SK-N-SH treated with all-trans-retinoic acid at 6 μM for 48 hours (cell line): ENCODE measurements around the gene SLAIN1.

Source experiments
- ISL1 ChIP-seq: fragments of 250-450 bp; sonication (Bioruptor Pico); IDR thresholded peaks from 2 replicates; pipeline ENCODE4 v2.1.2; 2022; ENCODE audit warnings: mild to moderate bottlenecking, moderate library complexity
- PPARA ChIP-seq: fragments of 250-450 bp; sonication (Bioruptor Pico); IDR thresholded peaks from 2 replicates; pipeline ENCODE4 v1.5.0; 2020; ENCODE audit warnings: mild to moderate bottlenecking, borderline replicate concordance
- TCF4 ChIP-seq: fragments of 250-450 bp; sonication (Bioruptor Pico); IDR thresholded peaks from 2 replicates; pipeline ENCODE4 v1.8.0; 2021; ENCODE audit warnings: mild to moderate bottlenecking, moderate library complexity, borderline replicate concordance
- TOX ChIP-seq: fragments of 250-450 bp; sonication (Bioruptor Pico); IDR thresholded peaks from 2 replicates; pipeline ENCODE4 v1.8.0; 2021; ENCODE audit warnings: mild to moderate bottlenecking, moderate library complexity, borderline replicate concordance
- ZC3H10 ChIP-seq: fragments of 250-450 bp; sonication (Bioruptor Pico); IDR thresholded peaks from 2 replicates; pipeline ENCODE4 v1.5.1; 2021; ENCODE audit warnings: mild to moderate bottlenecking, moderate library complexity
- ZFP30 ChIP-seq: fragments of 450-650 bp; formaldehyde crosslinking; IDR thresholded peaks from 2 replicates; pipeline ENCODE4 v1.5.0; 2022; ENCODE audit warnings: mild to moderate bottlenecking, moderate library complexity
- ZNF70 ChIP-seq: fragments of 450-650 bp; formaldehyde crosslinking; IDR thresholded peaks from 2 replicates; pipeline ENCODE4 v1.5.0; 2020; ENCODE audit warnings: mild to moderate bottlenecking, moderate library complexity

GRCh38 chr13:77740931-77741596 is 43.6 kb downstream of the SLAIN1 start:
- no peak for TF ChIP-seq ZFP30 (CRISPR knock-in tag)
- TF ChIP-seq ZNF70 (CRISPR knock-in tag): no peak
- TF ChIP-seq TCF4: no peak
- TF ChIP-seq ZC3H10 (CRISPR knock-in tag): no peak
- no peak for TF ChIP-seq ISL1 (CRISPR knock-in tag)
- no peak for TF ChIP-seq TOX
- TF ChIP-seq PPARA (CRISPR knock-in tag): no peak
